ENCODE measurements around the gene DNASE1L3. TPM values are rescaled to one million over a fixed set of nuclear protein-coding genes. Genes with fewer than 3 reads are reported as not detected.

DNASE1L3 gene
- total and polyA plus RNA-seq, 5 donors = 4.0 to 15.6 (median 7.2) TPM

Other genes with a start within 250 kb of the DNASE1L3 start
- 10 to 100 TPM; 22.9 to 44.9 (median 29.0) TPM for gene FLNB, start 202.6 kb downstream of the DNASE1L3 start, total RNA-seq
- gene FLNB, start 202.6 kb downstream of the DNASE1L3 start, polyA plus RNA-seq = 36.9 TPM
- gene ABHD6, start 26.8 kb upstream of the DNASE1L3 start, total RNA-seq = 10 to 100 TPM in 3 of 4 donors, 1 to 10 TPM in 1; 6.1 to 13.4 (median 10.8) TPM
- 8.3 TPM for gene ABHD6, start 26.8 kb upstream of the DNASE1L3 start, polyA plus RNA-seq
- 10 to 100 TPM; 15.7 to 24.9 (median 18.3) TPM for gene RPP14, start 95.3 kb upstream of the DNASE1L3 start, total RNA-seq
- 26.0 TPM for gene RPP14, start 95.3 kb upstream of the DNASE1L3 start, polyA plus RNA-seq
- gene HTD2, start 95.5 kb upstream of the DNASE1L3 start, total RNA-seq = 10 to 100 TPM; 10.1 to 16.9 (median 12.2) TPM
- gene HTD2, start 95.5 kb upstream of the DNASE1L3 start, polyA plus RNA-seq = 15.5 TPM
- gene PXK, start 121.9 kb upstream of the DNASE1L3 start, total RNA-seq = 10 to 100 TPM; 11.4 to 17.3 (median 13.7) TPM
- gene PXK, start 121.9 kb upstream of the DNASE1L3 start, polyA plus RNA-seq = 7.7 TPM
- gene PDHB, start 222.9 kb upstream of the DNASE1L3 start, total RNA-seq = 100 to 1,000 TPM; 115 to 148 (median 134) TPM
- 242 TPM for gene PDHB, start 222.9 kb upstream of the DNASE1L3 start, polyA plus RNA-seq